Dendritic cell treated with granulocyte-macrophage colony-stimulating factor and Interleukin-4, amounts not matched to agents 40 ng/mL and 50 ng/mL, for 4 days (primary cell): ENCODE data around the gene HSDL2.
"Not testable (repeated sequence)": the region's sequence is repeated elsewhere in the genome, so short reads cannot be mapped to it uniquely, and the experiment has no call there.

Experiments used
- H3K27ac Mint-ChIP-seq: one replicate; pipeline ENCODE4 v1.8.0; 2022; ENCODE audit warnings: mild to moderate bottlenecking, mixed read lengths
- H3K27me3 Mint-ChIP-seq: one replicate; pipeline ENCODE4 v1.8.0; 2022; ENCODE audit warnings: mild to moderate bottlenecking, mixed read lengths
- H3K36me3 Mint-ChIP-seq: one replicate; pipeline ENCODE4 v1.8.0; 2022; ENCODE audit warnings: low read depth, mixed read lengths
- H3K4me1 Mint-ChIP-seq: one replicate; pipeline ENCODE4 v1.8.0; 2022; ENCODE audit warnings: low read depth, mixed read lengths
- H3K4me3 Mint-ChIP-seq: one replicate; pipeline ENCODE4 v1.8.0; 2022; ENCODE audit warnings: mild to moderate bottlenecking, moderate library complexity, mixed read lengths
- H3K9me3 Mint-ChIP-seq: one replicate; pipeline ENCODE4 v1.8.0; 2022; ENCODE audit warnings: mixed read lengths
- intact Hi-C: fragments of 100-400 bp; cut with micrococcal nuclease; formaldehyde crosslinking; loops from one replicate; pipeline ENCODE4 v1.15.0; 2022

Gene HSDL2

GRCh38 chr9:112391936-112392560 is 12.1 kb downstream of the HSDL2 start:
- H3K27me3 Mint-ChIP-seq, H3K4me3 Mint-ChIP-seq, intact Hi-C loops, H3K4me1 Mint-ChIP-seq, H3K27ac Mint-ChIP-seq, H3K9me3 Mint-ChIP-seq: not testable (repeated sequence)
- H3K36me3 Mint-ChIP-seq, result peaks cover 12% of the 10 kb centered on the region

- H3K27me3 Mint-ChIP-seq, H3K4me3 Mint-ChIP-seq, intact Hi-C loops, H3K9me3 Mint-ChIP-seq, H3K4me1 Mint-ChIP-seq, H3K27ac Mint-ChIP-seq: not testable (repeated sequence)
- H3K36me3 Mint-ChIP-seq, result peaks cover 18% of the 10 kb centered on the region
These were observed 13.2 kb downstream of the HSDL2 start for GRCh38 chr9:112393146-112393545.

DNA sequence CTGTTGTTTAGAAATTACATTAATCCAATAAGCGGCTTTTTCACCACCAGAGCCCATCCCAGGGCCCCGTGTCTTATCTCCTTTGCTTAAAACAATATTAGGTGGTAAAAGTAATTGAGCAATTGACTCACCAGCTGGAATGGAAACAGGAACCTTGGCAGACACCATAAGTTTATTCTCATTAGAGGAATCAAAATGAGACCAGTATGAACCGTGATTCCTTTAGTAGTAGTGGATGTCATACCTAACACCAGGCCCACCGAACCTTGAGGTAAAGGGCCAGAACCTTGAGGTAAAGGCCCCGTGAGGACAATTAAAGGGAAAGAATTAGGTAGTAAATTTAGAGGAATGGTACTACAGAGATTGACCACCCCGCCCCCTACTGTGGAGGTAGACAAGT is 16.5 kb downstream of the HSDL2 start:
- H3K27ac Mint-ChIP-seq, result no peak overlapping the region
- intact Hi-C loops, result no loop called here
- H3K4me3 Mint-ChIP-seq, result no peak overlapping the region
- H3K9me3 Mint-ChIP-seq, result peaks cover 22% of the 10 kb centered on the region
- H3K36me3 Mint-ChIP-seq, result peaks cover 32% of the 10 kb centered on the region
- H3K4me1 Mint-ChIP-seq, result no peaks in the 10 kb centered on the region
- H3K27me3 Mint-ChIP-seq, result no peaks in the 10 kb centered on the region

DNA sequence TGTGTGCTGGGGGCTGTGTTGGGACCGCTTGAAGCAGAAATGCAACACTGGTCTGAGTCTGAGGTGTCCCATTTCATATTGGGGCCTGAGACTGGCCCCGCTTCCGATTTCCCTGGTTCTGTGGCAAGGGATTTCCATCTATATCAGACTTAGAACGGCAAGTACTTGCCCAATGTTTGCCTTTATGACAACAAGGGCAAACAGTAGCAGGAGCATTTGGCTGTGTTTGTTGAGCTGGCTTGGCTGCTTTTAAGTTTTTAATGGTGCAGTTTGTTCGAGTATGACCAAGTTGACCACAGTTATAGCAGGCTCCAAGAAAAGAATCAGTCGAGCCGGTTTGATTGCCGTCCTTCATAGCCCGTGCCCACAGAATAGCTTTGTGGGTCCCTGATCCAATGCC is 17.0 kb downstream of the HSDL2 start:
- Mint-ChIP-seq H3K4me1 (no peaks in the 10 kb centered on the region), H3K27me3 (no peaks in the 10 kb centered on the region), H3K27ac (no peak overlapping the region), H3K9me3 (peaks cover 22% of the 10 kb centered on the region), H3K36me3 (peaks cover 32% of the 10 kb centered on the region), H3K4me3 (no peak overlapping the region)
- intact Hi-C loops, result no loop called here

- Mint-ChIP-seq H3K27me3 (no peaks in the 10 kb centered on the region), H3K27ac (no peak overlapping the region), H3K4me3 (no peak overlapping the region), H3K9me3 (peaks cover 22% of the 10 kb centered on the region), H3K36me3 (peaks cover 37% of the 10 kb centered on the region), H3K4me1 (no peaks in the 10 kb centered on the region)
- intact Hi-C loops, result no loop called here
These were observed 21.4 kb downstream of the HSDL2 start for GRCh38 chr9:112401175-112401815.

DNA sequence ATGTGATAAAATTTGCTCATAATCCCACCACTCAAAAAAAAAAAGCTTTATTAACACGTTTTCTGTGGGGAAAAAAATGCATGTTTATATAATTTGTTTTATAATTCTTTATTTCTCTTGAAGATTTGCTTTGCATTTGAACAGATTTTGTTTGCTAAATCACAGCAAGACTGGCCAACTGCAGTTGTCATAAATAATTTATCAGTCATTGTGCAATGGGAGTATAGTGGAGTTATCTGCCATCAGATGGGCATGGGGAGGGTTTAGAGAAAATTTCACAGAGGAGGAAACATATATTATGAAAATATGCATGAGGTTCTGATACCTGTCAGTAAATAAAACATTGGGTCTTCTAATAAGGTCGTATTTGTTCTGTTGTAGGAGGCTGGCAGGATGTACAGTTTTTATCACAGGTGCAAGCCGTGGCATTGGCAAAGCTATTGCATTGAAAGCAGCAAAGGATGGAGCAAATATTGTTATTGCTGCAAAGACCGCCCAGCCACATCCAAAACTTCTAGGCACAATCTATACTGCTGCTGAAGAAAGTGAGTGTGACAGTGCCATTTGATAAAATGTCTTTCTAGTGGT is 23.8 kb downstream of the HSDL2 start:
- Mint-ChIP-seq H3K27ac (no peak overlapping the region), H3K4me1 (peaks cover 10% of the 10 kb centered on the region), H3K27me3 (no peaks in the 10 kb centered on the region), H3K36me3 (peaks cover 37% of the 10 kb centered on the region), H3K4me3 (no peak overlapping the region), H3K9me3 (peaks cover 9% of the 10 kb centered on the region)
- intact Hi-C loops, result no loop called here

GRCh38 chr9:112404508-112404932 is 24.6 kb downstream of the HSDL2 start:
- intact Hi-C loops, result no loop called here
- Mint-ChIP-seq H3K36me3 (peaks cover 29% of the 10 kb centered on the region), H3K27me3 (no peaks in the 10 kb centered on the region), H3K4me3 (no peak overlapping the region), H3K4me1 (peaks cover 11% of the 10 kb centered on the region), H3K27ac (no peak overlapping the region), H3K9me3 (peaks cover under 1% of the 10 kb centered on the region)

- intact Hi-C loops, result no loop called here
- H3K27ac Mint-ChIP-seq, result no peak overlapping the region
- H3K4me3 Mint-ChIP-seq, result no peak overlapping the region
- no peaks in the 10 kb centered on the region for H3K9me3 Mint-ChIP-seq
- peaks cover 35% of the 10 kb centered on the region for H3K36me3 Mint-ChIP-seq
- peaks cover 11% of the 10 kb centered on the region for H3K4me1 Mint-ChIP-seq
- no peaks in the 10 kb centered on the region for H3K27me3 Mint-ChIP-seq
These were observed 28.4 kb downstream of the HSDL2 start for GRCh38 chr9:112408275-112408674.

- H3K27me3 Mint-ChIP-seq, result no peaks in the 10 kb centered on the region
- H3K27ac Mint-ChIP-seq, result no peak overlapping the region
- peaks cover 39% of the 10 kb centered on the region for H3K36me3 Mint-ChIP-seq
- H3K9me3 Mint-ChIP-seq, result no peaks in the 10 kb centered on the region
- intact Hi-C loops, result no loop called here
- H3K4me1 Mint-ChIP-seq, result peaks cover 11% of the 10 kb centered on the region
- H3K4me3 Mint-ChIP-seq, result no peak overlapping the region
These were observed 28.9 kb downstream of the HSDL2 start for GRCh38 chr9:112408819-112409218.

DNA sequence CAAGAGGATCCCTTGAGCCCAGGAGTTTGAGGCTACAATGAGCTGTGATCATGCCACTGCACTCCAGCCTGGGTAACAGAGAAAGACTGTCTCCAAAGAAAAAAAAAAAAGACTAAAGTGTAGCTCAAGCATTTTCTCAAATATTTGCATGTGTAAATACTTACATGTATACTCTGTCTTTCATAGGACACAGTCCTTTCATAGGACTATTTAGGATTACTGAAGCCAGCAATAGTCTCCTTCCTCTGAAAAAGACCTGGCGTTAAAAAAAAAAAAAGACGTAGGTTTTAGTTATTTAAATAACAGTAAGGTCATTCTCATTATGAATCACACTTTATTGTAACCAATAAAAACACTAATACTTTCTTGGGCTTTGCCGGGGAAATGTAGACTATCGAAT is 29.9 kb downstream of the HSDL2 start:
- Mint-ChIP-seq H3K27ac (no peak overlapping the region), H3K36me3 (peaks cover 34% of the 10 kb centered on the region), H3K4me1 (peaks cover 11% of the 10 kb centered on the region), H3K4me3 (no peak overlapping the region), H3K27me3 (no peaks in the 10 kb centered on the region), H3K9me3 (no peaks in the 10 kb centered on the region)
- intact Hi-C loops, result no loop called here

DNA sequence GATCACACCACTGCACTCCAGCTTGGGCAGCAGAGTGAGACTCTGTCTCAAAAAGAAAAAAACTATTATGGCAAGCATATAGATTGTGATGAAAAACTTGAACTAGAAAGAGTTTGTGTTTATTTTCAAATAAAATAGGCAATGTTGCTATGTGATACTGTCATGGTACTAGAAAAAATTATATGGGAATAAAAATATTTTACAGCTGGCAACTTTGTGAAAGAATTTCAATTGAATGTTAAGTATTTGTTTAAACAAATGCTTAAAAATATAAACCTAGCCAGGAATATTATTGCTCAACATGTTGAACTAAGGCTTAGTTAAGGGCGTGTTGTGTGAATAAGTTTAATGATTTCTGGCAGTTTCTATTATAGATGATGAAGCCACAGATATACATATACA is 31.7 kb downstream of the HSDL2 start:
- Mint-ChIP-seq H3K9me3 (no peaks in the 10 kb centered on the region), H3K27me3 (no peaks in the 10 kb centered on the region), H3K4me3 (no peak overlapping the region), H3K27ac (no peak overlapping the region), H3K36me3 (peaks cover 21% of the 10 kb centered on the region), H3K4me1 (peaks cover 11% of the 10 kb centered on the region)
- intact Hi-C loops, result no loop called here

- H3K9me3 Mint-ChIP-seq, intact Hi-C loops, H3K27ac Mint-ChIP-seq, H3K4me3 Mint-ChIP-seq, H3K27me3 Mint-ChIP-seq, H3K4me1 Mint-ChIP-seq: not testable (repeated sequence)
- peaks cover 13% of the 10 kb centered on the region for H3K36me3 Mint-ChIP-seq
These were observed 33.8 kb downstream of the HSDL2 start for GRCh38 chr9:112413728-112414127.

GRCh38 chr9:112420208-112420607 is 40.3 kb downstream of the HSDL2 start:
- H3K27ac Mint-ChIP-seq, result no peak overlapping the region
- H3K4me3 Mint-ChIP-seq, result no peak overlapping the region
- peaks cover 14% of the 10 kb centered on the region for H3K36me3 Mint-ChIP-seq
- intact Hi-C loops, result no loop called here
- H3K27me3 Mint-ChIP-seq, result no peaks in the 10 kb centered on the region
- H3K4me1 Mint-ChIP-seq, result no peaks in the 10 kb centered on the region
- no peaks in the 10 kb centered on the region for H3K9me3 Mint-ChIP-seq

DNA sequence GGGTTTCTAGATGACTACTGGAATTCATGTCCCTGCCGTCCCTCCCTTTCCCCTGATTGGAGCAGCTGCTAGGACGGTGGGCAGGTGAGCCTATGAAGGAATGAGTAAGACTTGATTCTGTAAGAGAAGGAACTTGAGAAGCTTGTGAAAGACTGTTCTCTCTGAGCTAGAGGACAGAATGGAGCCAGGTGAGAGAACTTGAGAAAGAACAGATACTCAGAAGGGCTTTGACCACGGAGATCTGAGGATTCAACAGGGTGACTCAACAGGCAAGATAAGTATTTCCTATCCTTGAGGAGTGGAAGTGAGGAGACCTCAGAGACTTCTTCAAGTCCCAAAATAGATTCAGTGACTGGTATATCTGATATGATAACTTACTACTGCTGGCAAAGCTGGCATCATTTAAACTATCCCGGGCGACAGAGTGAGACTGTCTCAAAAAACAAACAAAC is 41.9 kb downstream of the HSDL2 start:
- Mint-ChIP-seq H3K9me3 (no peaks in the 10 kb centered on the region), H3K4me3 (no peak overlapping the region), H3K27me3 (no peaks in the 10 kb centered on the region), H3K4me1 (no peaks in the 10 kb centered on the region), H3K36me3 (peaks cover 14% of the 10 kb centered on the region), H3K27ac (no peak overlapping the region)
- intact Hi-C loops, result no loop called here
